Testis (tissue), 2 donors: ENCODE measurements around the gene YY1AP1.

ENCODE experiments used
- POLR2A ChIP-seq: fragments of 450-650 bp; IDR thresholded peaks from one replicate; pipeline ENCODE4 v1.6.1; 2017; ENCODE audit warnings: antibody characterized with exemption, mild to moderate bottlenecking, moderate library complexity
- TF ChIP-seq, protein P1 (sequence below), 3 experiments: fragments of 450-650 bp in 2 of 3; fragments of 200-600 bp in 1 of 3; sonication (generic) in 1 of 3; IDR thresholded peaks; one replicate each; pipeline ENCODE4 v1.5.1; 2016 to 2019; ENCODE audit warnings: antibody characterized with exemption in 3 of 3, mild to moderate bottlenecking in 2 of 3, moderate library complexity in 1 of 3

DNA sequence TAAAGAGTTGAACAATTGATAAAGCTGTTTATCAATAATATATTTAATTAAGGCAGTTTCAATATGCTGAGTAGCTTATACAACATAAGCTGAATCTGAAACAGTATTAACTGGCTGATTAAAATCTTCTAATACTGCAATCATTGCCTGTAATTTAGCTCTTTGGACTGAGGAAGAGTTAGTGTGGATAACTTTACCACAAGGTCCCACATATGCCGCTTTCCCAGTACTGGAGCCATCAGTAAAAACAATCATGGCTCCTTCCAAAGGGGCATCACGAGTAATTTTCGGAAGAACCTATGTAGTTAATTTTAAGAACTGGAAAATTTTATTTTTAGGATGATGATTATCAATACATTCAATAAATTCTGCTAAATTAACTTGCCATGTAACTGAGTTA is 7.0 kb upstream of the YY1AP1 start:
- TF ChIP-seq, protein P1, sequence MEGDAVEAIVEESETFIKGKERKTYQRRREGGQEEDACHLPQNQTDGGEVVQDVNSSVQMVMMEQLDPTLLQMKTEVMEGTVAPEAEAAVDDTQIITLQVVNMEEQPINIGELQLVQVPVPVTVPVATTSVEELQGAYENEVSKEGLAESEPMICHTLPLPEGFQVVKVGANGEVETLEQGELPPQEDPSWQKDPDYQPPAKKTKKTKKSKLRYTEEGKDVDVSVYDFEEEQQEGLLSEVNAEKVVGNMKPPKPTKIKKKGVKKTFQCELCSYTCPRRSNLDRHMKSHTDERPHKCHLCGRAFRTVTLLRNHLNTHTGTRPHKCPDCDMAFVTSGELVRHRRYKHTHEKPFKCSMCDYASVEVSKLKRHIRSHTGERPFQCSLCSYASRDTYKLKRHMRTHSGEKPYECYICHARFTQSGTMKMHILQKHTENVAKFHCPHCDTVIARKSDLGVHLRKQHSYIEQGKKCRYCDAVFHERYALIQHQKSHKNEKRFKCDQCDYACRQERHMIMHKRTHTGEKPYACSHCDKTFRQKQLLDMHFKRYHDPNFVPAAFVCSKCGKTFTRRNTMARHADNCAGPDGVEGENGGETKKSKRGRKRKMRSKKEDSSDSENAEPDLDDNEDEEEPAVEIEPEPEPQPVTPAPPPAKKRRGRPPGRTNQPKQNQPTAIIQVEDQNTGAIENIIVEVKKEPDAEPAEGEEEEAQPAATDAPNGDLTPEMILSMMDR (IDR thresholded peaks at IDR 0.05) = no peak
- TF ChIP-seq POLR2A = no peak
